ENCODE data around the gene PTH1R.

The PTH1R gene

GRCh38 chr3:46877406-46878125 is at the start of gene PTH1R:
TSS of gene PTH1R (plus strand) at chr3:46877721. CDS start at chr3:46883560, 5,839 bp downstream.
- no peak within 1 kb of the TSS for H3K4me3 ChIP-seq (ENCODE audit: low read depth, low read length)
- no peak for TF ChIP-seq CTCF (IDR thresholded peaks at IDR 0.05; ENCODE audit: borderline replicate concordance, insufficient read depth, low read depth, low read length)

- no peak overlapping the region for H3K4me3 ChIP-seq (ENCODE audit: low read depth, low read length)
- no peak for TF ChIP-seq CTCF (IDR thresholded peaks at IDR 0.05; ENCODE audit: borderline replicate concordance, insufficient read depth, low read depth, low read length)
These were observed 47.8 kb upstream of the PTH1R start for GRCh38 chr3:46829699-46830208.

GRCh38 chr3:46830801-46831200 is 46.7 kb upstream of the PTH1R start:
- TF ChIP-seq CTCF (IDR thresholded peaks at IDR 0.05; ENCODE audit: borderline replicate concordance, insufficient read depth, low read depth, low read length): no peak
- no peak overlapping the region for H3K4me3 ChIP-seq (ENCODE audit: low read depth, low read length)

- no peak for TF ChIP-seq CTCF (IDR thresholded peaks at IDR 0.05; ENCODE audit: borderline replicate concordance, insufficient read depth, low read depth, low read length)
These were observed 46.2 kb upstream of the PTH1R start for GRCh38 chr3:46831316-46831715.

GRCh38 chr3:46831841-46832240 is 45.7 kb upstream of the PTH1R start:
- no peak overlapping the region for H3K4me3 ChIP-seq (ENCODE audit: low read depth, low read length)
- no peak for TF ChIP-seq CTCF (IDR thresholded peaks at IDR 0.05; ENCODE audit: borderline replicate concordance, insufficient read depth, low read depth, low read length)

More at GRCh38 chr3:46831316-46831715, 46.2 kb upstream of the PTH1R start:
- H3K4me3 ChIP-seq (ENCODE audit: low read depth, low read length): no peak overlapping the region

- no peak for TF ChIP-seq CTCF (IDR thresholded peaks at IDR 0.05; ENCODE audit: borderline replicate concordance, insufficient read depth, low read depth, low read length)
- H3K4me3 ChIP-seq (ENCODE audit: low read depth, low read length): no peak overlapping the region
These were observed 43.9 kb upstream of the PTH1R start for GRCh38 chr3:46833346-46834300.
